GM12878 (cell line): ENCODE measurements around the gene DENND1A.

ENCODE experiments used
- ASH2L ChIP-seq: fragments of 300-600, 200-600 bp; sonication (generic); IDR thresholded peaks from 2 replicates; pipeline ENCODE4 v1.6.1; 2017; ENCODE audit warnings: low read depth, mild to moderate bottlenecking, borderline replicate concordance
- CHD4 ChIP-seq: fragments of 200-600 bp; sonication (generic); IDR thresholded peaks from 2 replicates; pipeline ENCODE4 v1.6.1; 2016; ENCODE audit warnings: mild to moderate bottlenecking
- FOXM1 ChIP-seq: IDR thresholded peaks from 2 replicates; pipeline ENCODE4 v1.6.1; 2012; ENCODE audit warnings: low read depth, mild to moderate bottlenecking, inconsistent platforms, low read length, moderate library complexity
- MEF2B ChIP-seq: fragments of 450-650 bp; IDR thresholded peaks from 2 replicates; pipeline ENCODE4 v1.6.1; 2018; ENCODE audit warnings: mild to moderate bottlenecking, moderate library complexity; ENCODE audit not compliant: partially characterized antibody, poor library complexity, severe bottlenecking
- POLR2A ChIP-seq: IDR thresholded peaks from 2 replicates; pipeline ENCODE4 v1.6.1; 2011; ENCODE audit warnings: low read depth, mild to moderate bottlenecking, low read length
- RAD21 ChIP-seq: IDR thresholded peaks from 2 replicates; pipeline ENCODE4 v1.6.1; 2011; ENCODE audit warnings: mild to moderate bottlenecking, low read depth, low read length, moderate library complexity; ENCODE audit not compliant: insufficient read depth
- SMC3 ChIP-seq: IDR thresholded peaks from 2 replicates; pipeline ENCODE4 v1.6.1; 2011; ENCODE audit warnings: low read length, improper control_type of control experiment, borderline replicate concordance
- TAF1 ChIP-seq: IDR thresholded peaks from 2 replicates; pipeline ENCODE4 v1.6.1; 2011; ENCODE audit warnings: mild to moderate bottlenecking, low read depth, low read length, borderline replicate concordance
- TARDBP ChIP-seq: IDR thresholded peaks from 2 replicates; pipeline ENCODE4 v1.6.1; 2016; ENCODE audit warnings: borderline replicate concordance
- TCF12 ChIP-seq: IDR thresholded peaks from 2 replicates; pipeline ENCODE4 v1.6.1; 2011; ENCODE audit warnings: low read depth, mild to moderate bottlenecking, low read length
- USF2 ChIP-seq: IDR thresholded peaks from 2 replicates; pipeline ENCODE4 v1.6.1; 2011; ENCODE audit warnings: low read depth, low read length, improper control_type of control experiment, borderline replicate concordance
- ZNF217 ChIP-seq: fragments of 450-650 bp; IDR thresholded peaks from 2 replicates; pipeline ENCODE4 v1.6.1; 2017; ENCODE audit warnings: antibody characterized with exemption, mild to moderate bottlenecking

GRCh38 chr9:123470991-123471770 is 458.7 kb downstream of the DENND1A start:
- TF ChIP-seq FOXM1, result no peak
- TF ChIP-seq ZNF217, result no peak
- TF ChIP-seq CHD4, result no peak
- TF ChIP-seq TARDBP, result no peak
- TF ChIP-seq TCF12, result no peak
- no peak for TF ChIP-seq MEF2B
- TF ChIP-seq RAD21, result no peak
- TF ChIP-seq TAF1, result no peak
- no peak for TF ChIP-seq SMC3
- TF ChIP-seq ASH2L, result no peak
- TF ChIP-seq POLR2A, result no peak
- TF ChIP-seq USF2, result no peak
